ENCODE data around the gene KCNJ15. TPM values are rescaled to one million over a fixed set of nuclear protein-coding genes. Genes with fewer than 3 reads are reported as not detected.

The KCNJ15 gene
- total RNA-seq (2021; ENCODE audit: unreplicated experiment) (not detected), Bru-seq, nascent RNA (not detected), BruChase-seq, experiment 1, labeled RNA remaining after a 6-hour chase (not detected), BruChase-seq, experiment 2, labeled RNA remaining after a 2-hour chase (not detected)
- not detected in 2 replicates for polyA plus RNA-seq (2012)
- long read RNA-seq, result 0 reads

DNA sequence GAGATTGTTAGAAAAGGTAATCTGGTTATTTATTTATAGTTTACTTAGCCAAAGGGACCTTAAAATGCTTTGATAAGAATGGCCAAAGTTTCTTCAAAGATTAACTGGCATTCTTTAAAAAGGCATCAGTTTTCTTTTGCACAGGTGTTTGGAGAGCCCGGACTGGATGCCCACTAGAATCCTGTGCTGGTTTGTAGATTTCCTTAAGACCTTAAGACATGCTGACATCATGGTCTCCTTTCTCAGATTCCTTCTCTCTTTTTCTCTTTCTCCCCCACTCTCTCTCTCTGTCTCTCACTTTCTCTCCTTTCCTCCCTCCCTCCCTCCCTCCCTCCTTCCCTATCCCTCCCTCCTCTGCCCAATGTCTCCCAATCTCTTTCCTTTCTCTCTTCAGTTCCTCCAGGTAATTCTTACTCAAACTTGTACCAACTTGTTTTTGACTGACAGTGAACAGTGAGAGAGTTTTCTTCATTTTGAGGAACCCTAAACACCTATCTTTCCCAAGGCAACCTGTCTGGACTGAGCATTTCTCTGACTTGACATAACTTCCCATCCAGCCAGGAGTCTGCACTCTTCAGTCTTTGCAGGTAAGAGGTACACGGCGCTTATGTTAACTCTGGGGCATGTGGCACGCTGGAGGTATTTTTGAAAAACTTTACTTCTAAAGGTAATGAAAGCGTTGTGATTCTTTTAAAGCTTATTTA is at the start of gene KCNJ15:
TSS of gene KCNJ15 (plus strand) at position 393 of the 704 bp plus-strand sequence. CDS start 42,271 bp downstream, outside the sequence.
- no TSS peak for BruUV-seq (replicated peaks)
- H4K20me1 ChIP-seq (ENCODE audit: insufficient read depth), result no peaks in the 10 kb centered on the region
- H3K79me2 ChIP-seq (ENCODE audit: insufficient read depth, low read length), result no peaks in the 10 kb centered on the region
- no peaks in the 10 kb centered on the region for H3K36me3 ChIP-seq (ENCODE audit: control insufficient read depth in 1 of 2, insufficient read depth in 2 of 2, low read length in 2 of 2)
- no peaks in the 10 kb centered on the region for H3K4me1 ChIP-seq (ENCODE audit: control insufficient read depth in 1 of 2, insufficient read depth in 2 of 2, low read length in 2 of 2)
- no peak within 1 kb of the TSS for H3K9ac ChIP-seq (ENCODE audit: low read length)
- no peak within 1 kb of the TSS for H3K4me3 ChIP-seq (replicated peaks in 1 of 2; ENCODE audit: low read depth in 1 of 2, low read length in 2 of 2)
- H2AFZ ChIP-seq (ENCODE audit: low read depth, low read length, poor library complexity, severe bottlenecking), result no peak within 1 kb of the TSS
- CTCF ChIA-PET, result no interaction called here
- no peak for DNase-seq (ENCODE audit: low read depth, low spot score)
- no peak for ATAC-seq
- POLR2A ChIA-PET, result no interaction called here
- no peaks in the 10 kb centered on the region for H3K27me3 ChIP-seq (ENCODE audit: insufficient read depth, low read length)
- TF ChIP-seq ZFX (IDR thresholded peaks at IDR 0.05) (no peak), POLR2A (IDR thresholded peaks at IDR 0.05; ENCODE audit: borderline replicate concordance, extremely low read depth, insufficient read depth, insufficient read length) (no peak), JUND (IDR thresholded peaks at IDR 0.05) (no peak), ATF3 (IDR thresholded peaks at IDR 0.05) (no peak), CBX3 (IDR thresholded peaks at IDR 0.05; ENCODE audit: low read depth) (no peak), ZNF274 (IDR thresholded peaks at IDR 0.05; ENCODE audit: low read depth, low read length) (no peak)
- intact Hi-C loops (cut with micrococcal nuclease), result no loop called here
- no peaks in the 10 kb centered on the region for H3K9me2 ChIP-seq (ENCODE audit: insufficient read depth)
- RAD21 ChIA-PET (ENCODE audit: low non-redundant PET in 1 of 2, low total read pairs in 2 of 2, uncharacterized antibody in 2 of 2, unreplicated experiment in 2 of 2), result no interaction called here
- peaks cover 0 to 7% of the 10 kb centered on the region in 2 experiments; a peak in 1 of 4 replicates for H3K9me3 ChIP-seq (ENCODE audit: control insufficient read depth in 1 of 2, insufficient read depth in 1 of 2, low read depth in 1 of 2, low read length in 2 of 2)
- H3K4me2 ChIP-seq (ENCODE audit: low read length), result no peak within 1 kb of the TSS
- no peak within 1 kb of the TSS for H3K27ac ChIP-seq (ENCODE audit: low read depth, low read length)

DNA sequence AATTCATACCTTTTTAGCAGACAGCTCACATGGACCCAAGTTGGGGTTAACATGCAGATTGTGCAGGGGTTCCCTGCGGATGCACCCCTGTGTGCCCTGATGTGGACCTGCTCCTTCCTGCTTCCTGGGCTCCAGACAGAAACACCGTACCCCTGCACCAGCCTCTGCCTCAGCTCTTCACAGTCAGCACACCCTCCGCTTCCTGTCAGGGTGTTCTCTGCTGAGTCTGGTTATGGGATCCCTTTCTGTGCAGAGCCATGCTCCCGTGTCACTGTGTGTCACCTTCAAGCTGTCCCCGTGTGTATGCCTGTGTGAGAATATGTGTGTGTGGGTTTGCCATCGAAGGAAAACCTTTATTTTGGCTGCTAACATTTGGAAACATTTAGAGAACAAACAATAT is 48.7 kb upstream of the KCNJ15 start:
- no TSS peak for BruUV-seq (replicated peaks)
- CTCF ChIA-PET, result no interaction called here
- Histone ChIP-seq H3K9me2 (ENCODE audit: insufficient read depth) (no peaks in the 10 kb centered on the region), H3K4me1 (ENCODE audit: control insufficient read depth in 1 of 2, insufficient read depth in 2 of 2, low read length in 2 of 2) (no peaks in the 10 kb centered on the region), H3K36me3 (ENCODE audit: control insufficient read depth in 1 of 2, insufficient read depth in 2 of 2, low read length in 2 of 2) (no peaks in the 10 kb centered on the region), H3K4me2 (ENCODE audit: low read length) (no peak overlapping the region), H3K9ac (ENCODE audit: low read length) (no peak overlapping the region), H3K27ac (ENCODE audit: low read depth, low read length) (no peak overlapping the region), H3K4me3 (replicated peaks in 1 of 2; ENCODE audit: low read depth in 1 of 2, low read length in 2 of 2) (no peak overlapping the region), H3K9me3 (ENCODE audit: control insufficient read depth in 1 of 2, insufficient read depth in 1 of 2, low read depth in 1 of 2, low read length in 2 of 2) (no peaks in the 10 kb centered on the region; a peak in 1 of 4 replicates), H3K79me2 (ENCODE audit: insufficient read depth, low read length) (no peaks in the 10 kb centered on the region), H4K20me1 (ENCODE audit: insufficient read depth) (no peaks in the 10 kb centered on the region), H2AFZ (ENCODE audit: low read depth, low read length, poor library complexity, severe bottlenecking) (no peak overlapping the region), H3K27me3 (ENCODE audit: insufficient read depth, low read length) (no peaks in the 10 kb centered on the region)
- POLR2A ChIA-PET, result no interaction called here
- intact Hi-C loops (cut with micrococcal nuclease), result no loop called here
- ATAC-seq (no peak), DNase-seq (ENCODE audit: low read depth, low spot score) (no peak)
- no peak for TF ChIP-seq CBX3 (IDR thresholded peaks at IDR 0.05; ENCODE audit: low read depth)
- TF ChIP-seq EZH2phosphoT487 (IDR thresholded peaks at IDR 0.05; ENCODE audit: borderline replicate concordance), result no peak
- TF ChIP-seq SRF (IDR thresholded peaks at IDR 0.05; ENCODE audit: low read depth), result no peak
- TF ChIP-seq CTCF (IDR thresholded peaks at IDR 0.05 in 2 of 3, conservative IDR thresholded peaks at IDR 0.05 in 1 of 3; ENCODE audit: borderline replicate concordance in 1 of 3, insufficient read depth in 1 of 3, low read depth in 2 of 3, low read length in 2 of 3), result no peak
- no peak for TF ChIP-seq REST (IDR thresholded peaks at IDR 0.05; ENCODE audit: low read depth)
- no peak for TF ChIP-seq EZH2 (IDR thresholded peaks at IDR 0.05)
- TF ChIP-seq RAD21 (IDR thresholded peaks at IDR 0.05; ENCODE audit: low read depth), result no peak
- RAD21 ChIA-PET (ENCODE audit: low non-redundant PET in 1 of 2, low total read pairs in 2 of 2, uncharacterized antibody in 2 of 2, unreplicated experiment in 2 of 2), result no interaction called here

Data from HCT116 (cell line).